HG02884 (cell line): Measurements from ENCODE around the gene MYMX.

Source experiments
- ATAC-seq: cut with Tn5 transposase; IDR thresholded peaks from one replicate; pipeline ENCODE4 v1.9.1; 2021; ENCODE audit warnings: mild to moderate bottlenecking, moderate library complexity; ENCODE audit not compliant: unreplicated experiment

Gene MYMX

GRCh38 chr6:44219053-44219814 lies 2.5 kb downstream of the MYMX start:
- ATAC-seq: no peak

GRCh38 chr6:44219815-44220784 lies 3.4 kb downstream of the MYMX start:
- ATAC-seq: no peak

GRCh38 chr6:44220913-44221290 lies 4.2 kb downstream of the MYMX start:
- no peak for ATAC-seq

GRCh38 chr6:44221291-44221960 lies 4.7 kb downstream of the MYMX start:
- ATAC-seq: no peak

GRCh38 chr6:44221961-44222335 lies 5.2 kb downstream of the MYMX start:
- ATAC-seq: no peak

GRCh38 chr6:44222486-44223318 lies 6.0 kb downstream of the MYMX start:
- no peak for ATAC-seq

GRCh38 chr6:44223319-44224028 lies 6.7 kb downstream of the MYMX start, which contains the start of gene SLC29A1:
Gene SLC29A1, plus strand, starts transcription at chr6:44223595. Its CDS starts 3,719 bp downstream, at chr6:44227314.
- no peak for ATAC-seq

- ATAC-seq: no peak
Measured at GRCh38 chr6:44224029-44224964, 7.6 kb downstream of the MYMX start.

GRCh38 chr6:44224965-44225305 lies 8.2 kb downstream of the MYMX start:
- no peak for ATAC-seq

GRCh38 chr6:44225579-44226325 lies 9.0 kb downstream of the MYMX start:
- no peak for ATAC-seq

GRCh38 chr6:44226368-44227147 lies 9.8 kb downstream of the MYMX start:
- no peak for ATAC-seq

- no peak for ATAC-seq
Measured at GRCh38 chr6:44227148-44227793, 10.5 kb downstream of the MYMX start.

- ATAC-seq: no peak
Measured at GRCh38 chr6:44228031-44228430, 11.3 kb downstream of the MYMX start.

GRCh38 chr6:44228433-44228832 lies 11.7 kb downstream of the MYMX start:
- ATAC-seq: no peak

GRCh38 chr6:44228836-44229235 lies 12.1 kb downstream of the MYMX start:
- no peak for ATAC-seq

GRCh38 chr6:44229376-44230033 lies 12.8 kb downstream of the MYMX start:
- no peak for ATAC-seq
